Adipocyte (in vitro differentiated cells): Measurements from ENCODE around the gene CD55.

Experiments
- DNase-seq: peaks from one replicate; pipeline ENCODE4 v3.0.0-alpha.2; 2015; ENCODE audit warnings: low read depth
- H3K27me3 ChIP-seq: replicated peaks from 2 replicates; pipeline ENCODE4 v1.7.0; 2013; ENCODE audit warnings: mild to moderate bottlenecking, low read length, moderate library complexity; ENCODE audit not compliant: control insufficient read depth, insufficient read depth
- H3K36me3 ChIP-seq: 2 replicates; pipeline ENCODE4 v1.7.0; 2013; ENCODE audit warnings: low read length, mild to moderate bottlenecking, moderate library complexity; ENCODE audit not compliant: control insufficient read depth, insufficient read depth, severe bottlenecking
- H3K4me1 ChIP-seq: 2 replicates; pipeline ENCODE4 v1.7.0; 2013; ENCODE audit warnings: mild to moderate bottlenecking, low read length, moderate library complexity; ENCODE audit not compliant: control insufficient read depth, insufficient read depth
- H3K4me3 ChIP-seq: 2 replicates; pipeline ENCODE4 v1.7.0; 2013; ENCODE audit warnings: mild to moderate bottlenecking, low read length, moderate library complexity
- H3K9ac ChIP-seq: 2 replicates; pipeline ENCODE4 v1.7.0; 2013; ENCODE audit warnings: mild to moderate bottlenecking, low read length, moderate library complexity
- H3K9me3 ChIP-seq: 2 replicates; pipeline ENCODE4 v1.7.0; 2013; ENCODE audit warnings: mild to moderate bottlenecking, low read length, moderate library complexity; ENCODE audit not compliant: control insufficient read depth

The CD55 gene

GRCh38 chr1:207346513-207346912, 25.0 kb downstream of the CD55 start:
- no peak overlapping the region for H3K9ac ChIP-seq
- peaks cover 14% of the 10 kb centered on the region for H3K36me3 ChIP-seq
- no peak overlapping the region for H3K4me3 ChIP-seq
- peaks cover 15% of the 10 kb centered on the region for H3K4me1 ChIP-seq
- no peaks in the 10 kb centered on the region for H3K9me3 ChIP-seq
- no peaks in the 10 kb centered on the region for H3K27me3 ChIP-seq
- DNase-seq = no peak

GRCh38 chr1:207349979-207350378, 28.5 kb downstream of the CD55 start:
- H3K9me3 ChIP-seq = no peaks in the 10 kb centered on the region
- peaks cover 11% of the 10 kb centered on the region for H3K36me3 ChIP-seq
- H3K4me3 ChIP-seq = no peak overlapping the region
- H3K4me1 ChIP-seq = peaks cover 9% of the 10 kb centered on the region
- H3K27me3 ChIP-seq = no peaks in the 10 kb centered on the region
- no peak overlapping the region for H3K9ac ChIP-seq
- DNase-seq = no peak

- no peaks in the 10 kb centered on the region for H3K9me3 ChIP-seq
- peaks cover 9% of the 10 kb centered on the region for H3K36me3 ChIP-seq
- H3K4me3 ChIP-seq = no peak overlapping the region
- no peak for DNase-seq
- no peaks in the 10 kb centered on the region for H3K27me3 ChIP-seq
- H3K9ac ChIP-seq = no peak overlapping the region
- no peaks in the 10 kb centered on the region for H3K4me1 ChIP-seq
Observed at GRCh38 chr1:207352554-207352953, 31.1 kb downstream of the CD55 start.

- H3K4me1 ChIP-seq = no peaks in the 10 kb centered on the region
- no peak for DNase-seq
- H3K4me3 ChIP-seq = no peak overlapping the region
- no peaks in the 10 kb centered on the region for H3K36me3 ChIP-seq
- H3K27me3 ChIP-seq = no peaks in the 10 kb centered on the region
- no peaks in the 10 kb centered on the region for H3K9me3 ChIP-seq
- no peak overlapping the region for H3K9ac ChIP-seq
Observed at GRCh38 chr1:207355060-207355459, 33.6 kb downstream of the CD55 start.

- H3K36me3 ChIP-seq = no peaks in the 10 kb centered on the region
- no peak overlapping the region for H3K4me3 ChIP-seq
- no peaks in the 10 kb centered on the region for H3K27me3 ChIP-seq
- H3K4me1 ChIP-seq = no peaks in the 10 kb centered on the region
- DNase-seq = no peak
- H3K9ac ChIP-seq = no peak overlapping the region
- H3K9me3 ChIP-seq = no peaks in the 10 kb centered on the region
Observed at GRCh38 chr1:207355513-207356295, 34.2 kb downstream of the CD55 start.

GRCh38 chr1:207361029-207361428, 39.6 kb downstream of the CD55 start:
- Histone ChIP-seq H3K36me3 (no peaks in the 10 kb centered on the region), H3K9ac (no peak overlapping the region), H3K4me3 (no peak overlapping the region), H3K4me1 (no peaks in the 10 kb centered on the region), H3K27me3 (no peaks in the 10 kb centered on the region), H3K9me3 (no peaks in the 10 kb centered on the region)
- no peak for DNase-seq

GRCh38 chr1:207361889-207362288, 40.4 kb downstream of the CD55 start:
- H3K4me1 ChIP-seq = no peaks in the 10 kb centered on the region
- H3K27me3 ChIP-seq = no peaks in the 10 kb centered on the region
- H3K9ac ChIP-seq = no peak overlapping the region
- no peak overlapping the region for H3K4me3 ChIP-seq
- no peak for DNase-seq
- H3K9me3 ChIP-seq = no peaks in the 10 kb centered on the region
- H3K36me3 ChIP-seq = no peaks in the 10 kb centered on the region

- Histone ChIP-seq H3K9me3 (no peaks in the 10 kb centered on the region), H3K27me3 (no peaks in the 10 kb centered on the region), H3K4me1 (no peaks in the 10 kb centered on the region), H3K9ac (no peak overlapping the region), H3K4me3 (no peak overlapping the region), H3K36me3 (no peaks in the 10 kb centered on the region)
- DNase-seq = no peak
Observed at GRCh38 chr1:207362962-207363860, 41.7 kb downstream of the CD55 start.

- no peak overlapping the region for H3K4me3 ChIP-seq
- no peak overlapping the region for H3K9ac ChIP-seq
- no peaks in the 10 kb centered on the region for H3K27me3 ChIP-seq
- no peaks in the 10 kb centered on the region for H3K9me3 ChIP-seq
- H3K4me1 ChIP-seq = no peaks in the 10 kb centered on the region
- DNase-seq = no peak
- no peaks in the 10 kb centered on the region for H3K36me3 ChIP-seq
Observed at GRCh38 chr1:207363871-207364270, 42.4 kb downstream of the CD55 start.

- Histone ChIP-seq H3K36me3 (no peaks in the 10 kb centered on the region), H3K4me3 (no peak overlapping the region), H3K27me3 (no peaks in the 10 kb centered on the region), H3K9ac (no peak overlapping the region), H3K4me1 (no peaks in the 10 kb centered on the region), H3K9me3 (no peaks in the 10 kb centered on the region)
- DNase-seq = no peak
Observed at GRCh38 chr1:207364614-207365013, 43.1 kb downstream of the CD55 start.

GRCh38 chr1:207365063-207365462, 43.6 kb downstream of the CD55 start:
- H3K27me3 ChIP-seq = no peaks in the 10 kb centered on the region
- no peak overlapping the region for H3K4me3 ChIP-seq
- H3K9me3 ChIP-seq = no peaks in the 10 kb centered on the region
- no peak overlapping the region for H3K9ac ChIP-seq
- H3K36me3 ChIP-seq = no peaks in the 10 kb centered on the region
- DNase-seq = no peak
- H3K4me1 ChIP-seq = no peaks in the 10 kb centered on the region
